Fibroblast of gingiva (primary cell): ENCODE data around the gene MAN1A1.
A peak's percentile ranks its signal among the peaks of the same experiment; 100 is the strongest.
"Not testable (repeated sequence)": the region's sequence is repeated elsewhere in the genome, so short reads cannot be mapped to it uniquely, and the experiment has no call there.

ENCODE experiments used
- DNase-seq: peaks from one replicate; pipeline ENCODE4 v3.0.0-alpha.2; 2011; ENCODE audit warnings: low read depth

Gene MAN1A1

GRCh38 chr6:119303164-119303887 is 46.2 kb downstream of the MAN1A1 start:
- DNase-seq = no peak

- DNase-seq = no peak
These were observed 48.1 kb downstream of the MAN1A1 start for GRCh38 chr6:119301429-119301828.

GRCh38 chr6:119299694-119300093 is 49.9 kb downstream of the MAN1A1 start:
- no peak for DNase-seq

GRCh38 chr6:119297049-119297448 is 52.5 kb downstream of the MAN1A1 start:
- no peak for DNase-seq

GRCh38 chr6:119296036-119297035 is 53.2 kb downstream of the MAN1A1 start:
- no peak for DNase-seq

GRCh38 chr6:119294984-119295383 is 54.6 kb downstream of the MAN1A1 start:
- no peak for DNase-seq

- DNase-seq = not testable (repeated sequence)
These were observed 58.5 kb downstream of the MAN1A1 start for GRCh38 chr6:119291060-119291459.

- no peak for DNase-seq
These were observed 59.3 kb downstream of the MAN1A1 start for GRCh38 chr6:119290306-119290705.

GRCh38 chr6:119289651-119290050 is 59.9 kb downstream of the MAN1A1 start:
- DNase-seq = no peak

- no peak for DNase-seq
These were observed 63.5 kb downstream of the MAN1A1 start for GRCh38 chr6:119285908-119286625.

GRCh38 chr6:119284861-119285521 is 64.6 kb downstream of the MAN1A1 start:
- no peak for DNase-seq

- DNase-seq = no peak
These were observed 65.5 kb downstream of the MAN1A1 start for GRCh38 chr6:119283979-119284545.

- DNase-seq = no peak
These were observed 66.3 kb downstream of the MAN1A1 start for GRCh38 chr6:119283214-119283613.

GRCh38 chr6:119280668-119281067 is 68.9 kb downstream of the MAN1A1 start:
- DNase-seq = no peak

- DNase-seq = no peak
These were observed 69.5 kb downstream of the MAN1A1 start for GRCh38 chr6:119280080-119280479.

- no peak for DNase-seq
These were observed 70.9 kb downstream of the MAN1A1 start for GRCh38 chr6:119278625-119279024.

- DNase-seq = no peak
These were observed 72.5 kb downstream of the MAN1A1 start for GRCh38 chr6:119277052-119277451.

GRCh38 chr6:119276211-119276610 is 73.3 kb downstream of the MAN1A1 start:
- DNase-seq = peak; percentile 60

- DNase-seq = no peak
These were observed 75.4 kb downstream of the MAN1A1 start for GRCh38 chr6:119274197-119274595.

- peak; percentile 88 for DNase-seq
These were observed 76.0 kb downstream of the MAN1A1 start for GRCh38 chr6:119273272-119274196.
